Activated gamma-delta T cell treated with Interleukin-2 at 50 U/mL for 16 hours (primary cell): ENCODE results near the gene CATSPERZ.

ENCODE experiments used
- DNase-seq: peaks from one replicate; pipeline ENCODE4 v3.0.0-alpha.2; 2020

The CATSPERZ gene

DNA sequence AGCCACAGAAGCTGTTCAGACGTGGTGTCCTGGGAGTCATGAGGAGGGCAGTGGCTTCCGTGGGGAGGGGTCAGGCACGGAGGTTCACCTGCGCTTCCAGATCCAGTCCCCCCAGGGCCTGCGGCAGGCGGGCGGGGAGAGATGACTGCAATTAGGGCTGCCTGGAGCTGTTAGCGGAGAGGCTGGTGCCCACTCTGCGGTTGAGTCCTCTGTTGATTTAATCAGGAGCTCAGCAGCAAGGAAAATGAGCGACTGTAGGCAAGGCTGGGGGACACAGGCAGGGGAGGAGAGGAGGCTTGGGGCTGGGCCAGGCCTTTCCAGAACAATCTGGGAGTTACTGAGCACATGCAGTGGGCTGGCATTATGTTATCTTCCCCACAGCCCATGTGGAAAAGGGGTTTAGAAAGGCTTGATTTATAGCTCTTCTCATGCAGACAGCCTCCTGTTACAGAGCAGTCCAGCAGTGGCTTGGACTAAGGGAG lies 35.7 kb upstream of the CATSPERZ start:
- DNase-seq, result no peak

DNA sequence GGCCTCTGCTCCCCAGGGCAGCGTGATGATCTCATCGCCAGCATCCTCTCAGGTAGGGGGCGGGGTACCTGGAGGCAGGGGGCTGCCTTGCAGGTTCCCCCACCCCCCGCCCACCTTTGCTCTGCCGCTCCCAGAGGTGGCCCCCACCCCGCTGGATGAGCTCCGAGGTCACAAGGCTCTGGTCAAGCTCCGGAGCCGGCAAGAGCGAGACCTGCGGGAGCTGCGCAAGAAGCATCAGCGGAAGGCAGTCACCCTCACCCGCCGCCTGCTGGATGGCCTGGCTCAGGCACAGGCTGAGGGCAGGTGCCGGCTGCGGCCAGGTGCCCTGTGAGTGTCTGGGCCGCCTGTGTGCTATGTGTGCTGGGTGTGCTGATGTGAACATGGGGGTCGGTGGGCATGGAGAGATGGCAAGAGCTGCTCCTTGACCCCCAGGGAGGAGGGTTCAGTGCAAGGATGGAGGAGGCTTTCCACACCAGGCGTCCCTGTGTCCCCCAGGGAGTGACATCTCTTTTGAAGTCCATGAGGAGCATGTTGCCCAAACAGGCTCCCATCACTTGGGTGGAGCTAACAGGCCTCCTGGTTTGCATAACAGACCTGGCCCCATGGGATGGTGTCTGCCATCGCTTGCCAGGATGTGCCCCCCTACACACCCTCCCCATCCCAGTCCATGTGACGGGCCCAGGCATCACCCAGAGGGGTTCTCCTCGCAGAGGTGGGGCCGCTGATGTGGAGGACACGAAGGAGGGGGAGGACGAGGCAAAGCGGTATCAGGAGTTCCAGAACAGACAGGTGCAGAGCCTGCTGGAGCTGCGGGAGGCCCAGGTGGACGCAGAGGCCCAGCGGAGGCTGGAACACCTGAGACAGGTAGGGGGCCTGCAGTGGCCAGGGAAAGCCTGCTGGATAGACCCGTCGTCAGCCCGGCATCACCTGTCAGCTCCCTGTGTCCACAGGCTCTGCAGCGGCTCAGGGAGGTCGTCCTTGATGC lies 34.7 kb upstream of the CATSPERZ start:
- DNase-seq, result no peak

DNA sequence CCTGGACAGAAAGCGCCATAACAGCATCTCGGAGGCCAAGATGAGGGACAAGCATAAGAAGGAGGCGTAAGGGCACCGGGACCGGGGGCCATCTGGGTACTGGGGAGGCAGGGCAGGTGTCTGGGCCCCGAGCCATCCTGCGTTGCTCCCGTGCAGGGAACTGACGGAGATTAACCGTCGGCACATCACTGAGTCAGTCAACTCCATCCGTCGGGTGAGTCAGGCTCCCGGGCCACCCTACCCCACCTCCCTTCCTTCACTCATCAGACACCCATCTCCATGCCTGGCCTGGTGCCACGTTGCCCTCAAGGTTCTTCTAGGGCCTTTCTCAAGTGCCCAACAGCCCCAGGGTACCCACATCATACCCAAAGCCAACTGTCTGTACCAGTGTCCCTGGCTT lies 33.8 kb upstream of the CATSPERZ start:
- no peak for DNase-seq

DNA sequence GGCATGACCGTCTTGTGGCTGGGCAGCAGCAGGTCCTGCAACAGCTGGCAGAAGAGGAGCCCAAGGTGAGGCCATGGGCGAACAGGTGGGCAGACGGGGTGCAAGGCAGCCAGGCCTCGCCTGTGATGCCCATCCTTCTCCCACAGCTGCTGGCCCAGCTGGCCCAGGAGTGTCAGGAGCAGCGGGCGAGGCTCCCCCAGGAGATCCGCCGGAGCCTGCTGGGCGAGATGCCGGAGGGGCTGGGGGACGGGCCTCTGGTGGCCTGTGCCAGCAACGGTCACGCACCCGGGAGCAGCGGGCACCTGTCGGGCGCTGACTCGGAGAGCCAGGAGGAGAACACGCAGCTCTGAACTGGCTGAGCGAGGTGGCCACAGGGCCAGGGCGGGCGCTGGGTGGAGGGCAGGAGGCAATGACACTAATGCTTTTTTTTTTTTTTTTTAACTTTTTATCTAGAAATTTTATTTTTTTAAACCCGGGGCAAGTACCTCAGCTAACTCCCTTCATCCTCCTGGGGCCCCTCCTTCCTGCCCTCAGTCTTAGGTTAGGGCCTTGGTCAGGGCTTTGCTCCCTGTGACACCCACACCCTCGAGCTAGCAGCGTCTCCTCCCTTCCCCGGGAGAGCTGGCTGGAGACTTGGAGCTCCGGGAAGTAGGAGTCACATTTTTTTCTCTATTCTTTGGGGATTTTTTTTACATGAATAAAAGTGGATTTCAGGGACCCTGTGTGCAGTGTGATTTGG lies 32.8 kb upstream of the CATSPERZ start:
- DNase-seq, result no peak

DNA sequence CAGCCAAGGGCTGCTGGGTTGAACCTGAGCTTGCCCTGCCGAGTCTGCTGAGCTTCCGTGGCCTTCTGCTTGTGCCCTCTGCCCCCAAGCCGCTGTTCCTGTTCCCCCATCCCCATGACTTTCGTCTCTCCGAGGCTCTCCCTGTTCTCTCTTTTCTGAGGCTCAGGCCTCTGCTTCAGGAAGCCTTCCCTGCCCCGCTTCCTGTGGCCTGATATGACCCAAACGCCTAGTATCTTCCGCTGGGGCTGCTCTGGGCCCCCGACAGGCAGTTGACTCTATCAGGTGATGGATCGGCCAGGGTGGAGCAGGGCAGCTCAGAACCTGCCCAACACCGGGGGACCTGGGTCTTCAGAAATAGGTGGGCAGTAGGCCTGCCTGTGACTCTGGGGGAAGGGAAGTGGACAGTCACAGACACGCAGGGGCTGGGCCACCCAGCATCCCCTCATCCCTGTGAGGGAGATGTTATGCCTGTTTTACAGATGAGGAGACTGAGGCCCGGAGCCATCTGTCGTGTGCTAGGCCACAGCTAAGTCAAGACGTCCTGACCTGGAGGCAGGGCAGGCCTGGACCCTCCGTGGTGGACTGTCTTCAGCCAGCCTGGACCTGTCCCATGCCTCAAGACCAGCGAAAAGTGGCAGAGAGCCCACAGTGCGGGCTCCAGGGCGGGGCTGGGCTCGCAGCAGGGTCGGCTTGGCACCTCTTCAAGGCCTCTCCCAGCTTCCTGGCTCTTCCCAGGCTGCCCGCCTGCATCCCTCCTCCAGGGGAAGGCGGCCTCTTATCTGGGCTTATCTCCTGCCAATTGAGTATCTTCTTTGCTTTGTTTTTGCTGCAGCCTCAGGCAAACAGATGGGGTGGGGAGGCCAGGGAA lies 31.9 kb upstream of the CATSPERZ start:
- no peak for DNase-seq

DNA sequence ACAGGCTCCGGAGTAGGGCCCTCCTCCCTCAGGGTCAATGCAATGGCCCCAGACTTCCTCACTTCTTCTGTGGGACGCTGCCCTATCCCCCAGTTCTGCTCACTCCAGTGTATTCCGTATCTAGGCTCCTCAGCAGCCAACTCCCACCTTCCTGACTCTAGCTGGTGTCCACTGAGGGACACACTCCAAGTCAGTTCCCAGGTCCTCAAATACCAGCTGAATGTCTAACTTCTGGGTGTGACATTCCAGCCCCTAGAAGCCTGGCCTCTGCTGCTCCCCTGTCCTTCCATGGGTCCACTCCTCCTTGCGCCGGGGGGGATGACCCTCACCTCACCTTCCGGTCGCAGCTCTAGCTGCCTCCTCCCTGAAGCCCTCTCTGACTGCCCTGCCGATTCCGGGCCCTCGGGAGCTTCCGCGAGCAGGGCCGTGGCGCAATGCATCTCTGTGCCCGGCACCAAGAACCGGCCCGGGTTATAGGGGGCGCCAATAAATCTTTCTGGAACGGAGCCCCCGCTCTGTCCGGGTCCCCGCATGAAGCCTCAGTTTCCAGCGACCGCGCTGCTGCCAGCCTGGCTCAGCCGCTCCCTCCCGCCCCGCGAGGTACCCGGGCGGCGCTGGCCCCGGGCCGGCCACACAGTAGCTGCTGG lies 31.1 kb upstream of the CATSPERZ start:
- peak; percentile 29 for DNase-seq

DNA sequence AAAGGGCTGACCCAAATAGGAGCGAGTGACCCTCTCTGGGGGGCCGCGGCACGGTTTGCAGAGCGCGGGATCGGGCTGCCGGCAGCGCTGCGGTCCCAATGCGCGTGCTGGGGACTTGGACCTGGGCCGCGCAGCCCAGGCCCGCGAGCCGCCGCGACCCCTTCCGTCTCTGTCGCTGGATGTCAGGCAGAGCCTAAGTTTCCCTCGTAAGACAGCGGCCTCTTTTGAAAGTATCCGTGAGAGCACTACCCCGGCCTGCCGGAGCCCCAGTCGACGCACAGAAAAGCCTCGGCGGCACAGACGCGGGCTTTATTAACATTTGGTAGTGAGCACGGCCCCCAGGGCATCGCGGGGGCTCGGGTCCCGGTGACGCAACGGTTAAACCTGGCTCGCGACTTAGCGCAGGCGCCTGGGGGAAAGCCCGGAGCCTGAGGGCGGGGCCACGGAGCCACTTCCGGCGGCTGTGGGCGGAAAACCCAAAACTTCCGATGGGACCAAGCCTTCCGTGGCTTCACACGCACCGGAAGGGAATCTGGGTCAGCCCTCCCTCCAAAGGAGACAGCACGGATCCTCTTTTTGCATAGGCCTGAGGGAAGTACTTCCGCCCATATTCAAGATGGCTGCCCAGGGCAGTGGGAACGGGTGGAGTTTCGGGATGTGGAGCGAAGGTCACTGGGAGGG lies 30.5 kb upstream of the CATSPERZ start:
- DNase-seq, result peak; percentile 97

DNA sequence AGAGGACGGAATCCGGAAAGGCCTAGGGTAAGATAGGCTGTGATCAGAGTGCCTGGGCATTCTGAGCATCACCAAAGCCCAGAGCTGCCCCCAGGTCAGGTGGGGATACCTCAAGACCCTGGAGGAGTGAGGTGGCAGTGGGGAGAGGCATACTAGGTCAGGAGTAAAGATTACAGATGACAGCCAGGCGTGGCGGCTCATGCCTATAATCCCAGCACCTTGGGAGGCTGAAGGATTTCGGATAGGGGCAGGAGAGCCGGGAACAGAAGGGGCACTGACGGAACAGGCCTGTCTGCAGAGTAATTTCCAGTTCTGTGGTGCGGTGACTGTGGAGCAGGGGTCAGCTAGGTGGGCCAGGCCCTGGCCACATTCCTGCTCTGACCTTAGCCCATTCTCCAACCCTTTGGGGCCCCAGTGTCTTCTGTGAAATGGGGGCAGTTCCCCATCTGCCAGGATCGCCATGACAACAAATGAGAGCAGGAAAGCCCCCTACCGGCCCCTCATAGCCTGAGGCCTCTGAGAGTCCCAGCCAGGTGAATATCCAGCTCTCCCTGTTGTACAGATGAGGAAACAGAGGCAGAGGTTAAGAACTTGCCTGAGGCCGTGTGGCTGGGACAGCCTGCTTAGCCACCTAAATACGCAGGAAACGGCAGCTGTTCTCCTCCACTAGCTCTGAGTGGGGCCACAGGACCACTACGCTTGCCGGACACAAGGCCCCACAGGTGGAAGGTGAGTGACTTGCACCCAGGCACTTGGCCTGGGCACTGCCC lies 24.9 kb upstream of the CATSPERZ start:
- no peak for DNase-seq

DNA sequence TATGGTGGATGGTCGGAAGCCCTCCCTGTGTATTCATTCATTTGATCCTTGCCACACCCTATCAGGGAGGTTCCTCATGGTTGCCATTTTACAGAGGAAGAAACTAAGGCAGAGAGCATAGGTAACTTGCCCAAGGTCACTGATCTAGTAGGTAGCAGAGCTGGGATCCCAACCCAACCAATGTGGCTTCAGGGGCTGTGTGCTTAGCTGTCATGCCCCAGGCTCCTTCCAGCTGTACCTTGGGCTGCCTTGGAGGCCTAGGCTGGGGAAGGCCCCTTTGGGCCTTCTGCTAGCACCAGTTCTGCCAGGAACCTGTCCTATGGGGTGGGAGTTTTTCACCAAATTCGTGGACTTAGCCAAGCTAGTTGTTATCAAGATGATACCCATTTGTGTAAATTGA lies 24.3 kb upstream of the CATSPERZ start:
- DNase-seq, result no peak

DNA sequence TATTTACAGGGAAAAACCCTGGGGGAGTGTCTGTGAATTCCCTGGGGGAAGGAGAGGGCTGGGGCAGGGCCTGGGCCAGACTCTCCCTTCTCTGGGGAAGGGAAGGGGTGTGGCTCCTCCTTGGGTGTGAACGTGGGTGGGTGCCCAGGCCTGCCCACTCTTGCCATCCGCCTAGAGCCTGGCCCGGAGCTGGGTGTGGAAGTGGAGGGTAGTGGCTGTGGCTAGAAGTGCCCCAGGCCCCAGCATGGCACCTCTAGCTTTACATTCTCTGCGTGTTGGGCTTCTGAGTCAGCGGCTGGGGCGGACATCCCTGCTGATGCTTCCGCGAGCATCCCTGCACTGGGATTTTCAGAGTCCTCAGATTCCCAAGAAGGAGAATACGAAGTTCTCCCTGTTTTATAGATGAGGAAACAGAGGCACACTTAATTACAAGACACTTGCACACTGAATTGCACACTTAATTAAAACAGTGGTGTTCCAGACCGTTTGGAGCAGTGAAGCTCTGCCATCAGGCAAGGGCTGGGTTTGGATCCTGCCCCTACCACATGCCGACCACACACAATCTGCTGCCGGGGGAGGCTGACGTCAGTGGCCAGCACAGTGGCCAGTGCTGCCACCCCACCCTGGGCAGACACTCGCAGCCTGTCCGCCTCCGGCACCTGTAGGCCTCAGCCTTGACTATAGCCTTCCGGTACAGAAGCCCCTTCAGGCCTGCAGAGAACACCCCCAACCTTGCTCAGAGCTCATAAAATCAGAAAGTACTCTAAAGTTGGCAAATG lies 23.3 kb upstream of the CATSPERZ start:
- DNase-seq, result no peak

DNA sequence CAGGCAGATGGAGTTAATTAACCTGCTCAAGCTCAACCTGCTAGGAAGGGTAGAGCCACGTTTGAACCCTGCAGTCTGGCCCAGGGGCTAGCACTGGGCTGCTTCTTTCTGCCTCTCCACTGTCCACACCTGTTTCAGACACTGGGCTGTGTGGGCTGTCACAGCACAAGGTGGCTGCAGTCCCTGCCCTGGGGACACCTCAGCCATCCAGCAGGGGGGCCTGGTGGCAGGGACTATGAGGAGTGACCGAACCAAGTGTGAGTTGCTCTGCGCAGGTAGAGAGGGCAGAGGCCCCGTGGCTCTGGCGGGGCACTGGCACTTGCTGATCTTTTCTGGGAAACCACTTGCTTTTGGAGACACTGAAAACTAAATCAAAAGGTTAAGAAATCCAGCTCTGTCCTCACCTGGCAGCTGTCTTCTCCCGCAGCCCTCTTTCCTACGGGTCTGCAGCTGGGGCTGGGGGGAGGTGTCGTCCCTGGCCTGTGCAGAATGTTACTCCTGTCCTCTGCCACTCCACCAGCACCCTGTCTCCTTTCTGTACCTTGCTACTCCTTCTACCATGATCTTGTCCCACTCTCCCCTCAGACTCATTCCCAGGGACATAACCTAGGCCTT lies 21.5 kb upstream of the CATSPERZ start:
- no peak for DNase-seq

DNA sequence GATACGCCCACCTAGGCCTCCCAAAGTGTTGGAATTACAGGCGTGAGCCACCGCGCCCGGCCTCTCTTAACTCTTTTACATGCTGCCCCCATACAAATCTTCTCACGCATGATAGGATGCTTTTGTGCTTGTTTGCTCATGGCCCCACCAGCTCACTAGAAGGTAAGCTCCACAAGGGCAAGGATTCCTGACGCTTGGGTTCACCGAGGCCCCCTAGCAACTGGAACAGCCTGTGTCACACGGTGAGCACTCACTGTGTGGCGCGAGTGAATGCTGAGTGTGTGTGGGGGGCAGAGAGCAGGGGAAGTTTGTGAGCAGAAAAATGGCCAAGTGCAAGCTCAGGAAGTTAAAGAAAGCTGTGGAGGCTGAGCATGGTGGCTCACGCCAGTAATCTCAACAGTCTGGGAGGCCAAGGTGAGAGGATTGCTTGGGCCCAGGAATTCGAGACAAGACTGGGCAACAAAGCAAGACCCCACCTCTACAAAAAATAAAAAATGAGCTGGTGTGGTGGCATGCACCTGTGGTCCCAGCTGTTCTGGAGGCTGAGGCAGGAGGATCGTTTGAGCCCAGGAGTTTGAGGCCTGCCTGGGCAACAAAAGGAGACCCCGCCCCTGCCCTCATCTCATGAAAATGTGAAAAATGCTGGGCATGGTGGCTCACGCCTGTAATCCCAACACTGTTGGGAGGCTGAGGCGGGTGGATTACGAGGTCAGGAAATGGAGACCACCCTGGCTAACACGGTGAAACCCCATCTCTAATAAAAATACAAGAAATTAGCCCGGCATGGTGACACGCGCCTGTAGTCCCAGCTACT lies 18.0 kb upstream of the CATSPERZ start:
- DNase-seq, result no peak

DNA sequence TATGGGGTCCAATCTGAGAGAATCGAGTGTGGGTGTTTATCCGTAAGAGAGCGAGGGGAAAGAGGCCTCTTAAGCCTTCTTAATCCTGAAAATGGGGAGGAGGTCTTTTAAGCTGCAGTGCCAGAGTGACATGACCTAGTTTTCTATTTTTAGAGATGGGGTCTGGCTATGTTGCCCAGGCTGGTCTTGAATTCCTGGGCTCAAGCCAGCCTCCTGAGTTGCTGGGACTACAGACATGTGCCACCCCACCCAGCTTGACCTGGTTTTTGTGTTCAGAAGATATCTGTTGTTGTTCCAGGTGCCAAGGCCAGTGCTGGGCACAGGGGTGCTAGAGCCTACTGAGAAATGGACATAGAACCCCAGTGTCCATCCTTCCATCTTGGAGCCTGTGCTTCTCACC lies 17.1 kb upstream of the CATSPERZ start:
- no peak for DNase-seq

DNA sequence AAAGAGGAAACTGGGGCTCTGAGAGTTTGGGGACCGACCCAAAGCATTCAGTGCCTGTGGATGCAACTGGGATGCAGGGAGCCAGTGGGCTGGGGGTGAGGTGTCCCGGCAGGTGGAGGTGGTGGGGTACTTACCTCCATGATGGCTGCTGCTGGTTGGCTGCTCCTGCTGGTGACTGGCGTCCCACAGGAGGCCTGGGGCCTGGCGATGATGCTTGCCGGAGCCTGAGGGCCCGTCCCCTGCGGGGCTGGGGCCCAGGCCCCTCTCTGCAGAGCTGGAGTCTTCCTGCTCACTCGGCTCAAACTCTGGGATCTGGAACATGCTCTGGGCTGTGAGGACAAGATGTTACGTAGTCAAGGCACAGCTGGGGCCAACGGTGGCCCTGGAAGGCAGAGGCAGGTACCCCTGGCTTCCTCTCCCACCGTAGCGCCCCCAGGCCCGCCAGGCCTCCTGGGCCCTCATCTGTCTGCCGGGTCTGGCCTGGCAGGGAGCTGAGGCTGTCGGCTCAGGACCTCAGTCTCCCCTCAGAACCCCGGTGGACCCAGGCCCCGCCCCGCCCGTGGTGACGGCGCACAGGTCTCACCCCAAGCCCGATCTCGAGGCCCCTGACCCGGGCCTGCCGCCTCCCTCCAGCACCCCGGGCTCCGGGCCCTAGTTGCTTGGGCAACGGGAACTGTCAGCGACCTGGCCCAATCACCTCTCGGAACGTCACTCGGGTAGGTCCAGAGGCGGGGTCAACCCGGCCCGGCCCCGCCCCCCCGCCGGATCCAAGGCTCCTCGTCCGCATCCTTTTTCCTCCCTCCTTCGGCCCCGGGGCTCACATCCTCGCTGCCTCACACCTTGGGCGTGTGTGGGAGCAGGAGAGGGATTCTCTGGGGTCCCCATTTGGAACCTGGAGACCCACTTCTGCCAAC lies 15.9 kb upstream of the CATSPERZ start, which contains the start of gene BAD:
BAD (minus strand) TSS at position 618 of the 914 bp plus-strand sequence; CDS start at position 321, 297 bp downstream.
- DNase-seq, result peak; percentile 92

DNA sequence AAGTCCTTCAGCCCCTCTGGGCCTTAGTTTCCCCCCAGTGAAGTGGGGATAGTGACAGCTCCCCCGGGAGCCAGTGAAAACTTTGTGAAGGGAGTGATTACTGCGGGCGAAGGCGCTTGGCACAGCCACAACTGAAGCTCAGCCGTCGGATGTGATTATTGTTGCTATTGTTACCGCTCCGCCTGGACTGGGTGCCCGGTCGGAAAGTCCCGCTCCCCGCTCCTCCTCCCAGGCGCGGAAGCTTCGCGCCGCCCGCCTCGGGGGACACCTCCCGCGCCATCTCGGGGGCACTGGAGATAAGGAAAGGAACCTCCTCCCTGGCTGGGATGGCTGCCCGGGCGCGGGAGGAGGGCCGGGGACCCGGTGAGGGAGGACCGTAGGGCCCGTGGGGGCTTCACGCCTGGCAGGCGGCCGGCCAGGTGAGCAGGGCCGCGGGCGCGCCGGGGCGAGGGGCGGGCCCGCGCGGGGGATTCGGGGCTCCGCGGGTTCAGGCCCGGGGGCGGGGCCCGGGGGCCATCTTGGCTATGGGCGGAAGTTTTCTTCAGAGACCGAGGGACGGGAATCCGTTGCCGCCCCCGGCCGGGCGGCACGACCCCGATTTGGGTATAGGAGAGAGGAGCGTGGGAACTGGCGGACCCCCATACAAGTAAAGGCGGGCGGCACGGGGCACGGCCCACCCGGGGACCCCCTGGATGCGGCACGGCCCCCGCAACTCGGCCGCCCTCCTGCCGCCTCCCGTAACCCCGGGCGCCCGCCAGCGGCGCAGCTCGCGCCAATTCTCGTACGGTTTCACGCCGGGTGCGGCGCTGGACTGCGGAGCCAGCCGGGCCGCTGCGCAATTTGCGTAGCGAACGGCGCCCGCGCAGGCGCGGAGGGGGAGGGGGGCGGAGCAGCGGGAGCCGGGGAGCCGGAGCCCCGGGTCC lies 14.9 kb upstream of the CATSPERZ start, which contains the start of gene GPR137:
GPR137 (plus strand) TSS at position 887 of the 923 bp plus-strand sequence. CDS start 677 bp downstream, outside the sequence.
- DNase-seq, result peak; percentile 91
